CD4-positive, alpha-beta T cell (primary cell): Measurements from ENCODE around the gene MMP10. TPM values are rescaled to one million over a fixed set of nuclear protein-coding genes. Genes with fewer than 3 reads are reported as not detected.

Experiments used
- ATAC-seq: fragments of 200-7000 bp; cut with Tn5 transposase; one replicate; pipeline ENCODE4 v1.10.0; 2022; ENCODE audit warnings: mild to moderate bottlenecking; ENCODE audit not compliant: poor library complexity
- CTCF ChIA-PET: fragments of 350-600 bp; sonication (Branson Sonifier 250); formaldehyde crosslinking; loops from one replicate; lab custom pipeline; 2021; ENCODE audit warnings: antibody characterized with exemption, inconsistent platforms; lab: Charles Lee
- POLR2A ChIA-PET: fragments of 350-600 bp; sonication (Branson Sonifier 250); formaldehyde crosslinking; loops from one replicate; lab custom pipeline; 2021; ENCODE audit warnings: antibody characterized with exemption, inconsistent platforms; lab: Charles Lee
- DNase-seq, 14 experiments: peaks; one replicate each; pipeline ENCODE4 v3.0.0-alpha.2; 2013 to 2020; ENCODE audit warnings: mixed read lengths in 2 of 14
- H3K27ac ChIP-seq, 2 donors: one replicate each; pipeline versions ENCODE4 v1.5.1 to v1.7.0; 2013; ENCODE audit warnings: low read length in 2 of 2, low read depth in 1 of 2, mild to moderate bottlenecking in 1 of 2
- H3K27me3 ChIP-seq, 2 experiments: 1 replicate in 1 of 2; 2 replicates in 1 of 2; pipeline versions ENCODE4 v1.6.1 to v1.7.0; 2013; ENCODE audit warnings: low read length in 2 of 2, control low read depth in 1 of 2, mild to moderate bottlenecking in 1 of 2, moderate library complexity in 1 of 2; ENCODE audit not compliant: insufficient read depth in 2 of 2, control insufficient read depth in 1 of 2
- H3K36me3 ChIP-seq: one replicate; pipeline ENCODE4 v1.6.1; 2013; ENCODE audit warnings: low read length, control low read depth; ENCODE audit not compliant: insufficient read depth
- H3K4me1 ChIP-seq: one replicate; pipeline ENCODE4 v1.6.1; 2013; ENCODE audit warnings: low read length, control low read depth; ENCODE audit not compliant: insufficient read depth
- H3K4me3 ChIP-seq: one replicate; pipeline ENCODE4 v1.5.1; 2013; ENCODE audit warnings: mild to moderate bottlenecking, low read length, moderate library complexity
- H3K9me3 ChIP-seq, 2 experiments: 1 replicate in 1 of 2; 2 replicates in 1 of 2; pipeline versions ENCODE4 v1.6.1 to v1.7.0; 2013; ENCODE audit warnings: low read length in 2 of 2, mild to moderate bottlenecking in 2 of 2, control low read depth in 1 of 2, moderate library complexity in 1 of 2; ENCODE audit not compliant: control insufficient read depth in 1 of 2, insufficient read depth in 1 of 2
- H3K27ac Mint-ChIP-seq: one replicate; pipeline ENCODE4 v1.8.0; 2020; ENCODE audit warnings: mixed read lengths
- H3K27me3 Mint-ChIP-seq: one replicate; pipeline ENCODE4 v1.8.0; 2021; ENCODE audit warnings: mixed read lengths
- H3K36me3 Mint-ChIP-seq: one replicate; pipeline ENCODE4 v1.8.0; 2021; ENCODE audit warnings: low read depth, mixed read lengths
- H3K4me1 Mint-ChIP-seq: one replicate; pipeline ENCODE4 v1.8.0; 2021; ENCODE audit warnings: low read depth, mixed read lengths
- H3K4me3 Mint-ChIP-seq: one replicate; pipeline ENCODE4 v1.8.0; 2020; ENCODE audit warnings: mild to moderate bottlenecking, mixed read lengths
- H3K9me3 Mint-ChIP-seq: one replicate; pipeline ENCODE4 v1.8.0; 2020; ENCODE audit warnings: mixed read lengths
- intact Hi-C, 2 experiments: fragments of 100-400 bp; cut with DNase I in 1 of 2; cut with micrococcal nuclease in 1 of 2; formaldehyde crosslinking; loops; one replicate each; pipeline versions ENCODE4 v1.15.1 to v1.9.0; 2023 to 2025; cut with DNase I, micrococcal nuclease
- total RNA-seq, 174 experiments: library from RNA in 2 of 174; stranded (reverse) in 2 of 174; gene quantifications; one replicate each; pipeline ENCODE4 v1.2.3 and lab custom pipeline; 2021 to 2026
- TF ChIP-seq, protein P1 (sequence below): fragments of 200-600 bp; IDR thresholded peaks from one replicate; pipeline ENCODE4 v1.8.0; 2022; ENCODE audit warnings: antibody characterized with exemption, mild to moderate bottlenecking

Gene MMP10
- total RNA-seq, 2 experiments from 2014 or later, result not detected

DNA sequence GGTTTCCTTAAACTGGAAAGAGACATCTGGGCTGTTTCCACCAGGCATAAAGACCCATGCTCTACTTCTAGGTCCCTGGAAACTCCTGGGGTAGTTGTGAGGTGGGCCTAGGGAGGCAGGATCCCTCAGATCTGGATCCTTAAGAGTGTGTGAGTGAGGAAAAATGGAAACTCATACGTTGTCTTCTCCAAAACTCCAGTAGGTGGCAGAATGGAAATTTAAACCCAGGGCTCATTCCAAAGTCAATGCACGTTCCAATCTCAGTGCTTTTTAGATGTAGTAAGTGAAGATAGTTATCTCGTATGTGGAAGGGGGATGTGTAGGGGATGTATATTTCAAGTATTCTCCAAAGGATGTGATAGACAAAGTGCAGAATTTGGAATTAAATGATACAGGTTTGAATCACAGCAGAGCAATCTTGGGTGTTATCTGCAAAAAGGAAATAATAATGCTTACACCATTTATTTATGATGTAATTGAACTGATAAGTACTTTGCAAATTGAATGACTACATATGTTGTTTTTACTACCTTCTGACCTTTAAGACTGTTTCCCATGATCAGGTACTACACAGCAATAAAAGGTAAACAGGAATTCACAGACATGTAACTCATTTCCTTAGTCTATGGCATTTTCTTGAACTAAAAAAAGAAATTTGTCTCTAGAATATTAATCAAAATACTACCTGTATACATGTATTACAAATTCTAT, 30.7 kb upstream of the MMP10 start:
- intact Hi-C loops, result no loop called here
- Histone ChIP-seq H3K4me3 (no peak overlapping the region), H3K36me3 (no peaks in the 10 kb centered on the region), H3K9me3 (peaks cover 0 to 5% of the 10 kb centered on the region in 2 experiments), H3K4me1 (no peaks in the 10 kb centered on the region), H3K27me3 (no peaks in the 10 kb centered on the region), H3K27ac (no peak overlapping the region)
- H3K36me3 Mint-ChIP-seq, result no peaks in the 10 kb centered on the region
- no peak overlapping the region for H3K27ac Mint-ChIP-seq
- POLR2A ChIA-PET, result no interaction called here
- peaks cover 3% of the 10 kb centered on the region for H3K9me3 Mint-ChIP-seq
- ATAC-seq, result no peak
- CTCF ChIA-PET, result no interaction called here
- H3K27me3 Mint-ChIP-seq, result peaks cover 7% of the 10 kb centered on the region
- H3K4me1 Mint-ChIP-seq, result no peaks in the 10 kb centered on the region
- DNase-seq, result no peak
- TF ChIP-seq, protein P1, sequence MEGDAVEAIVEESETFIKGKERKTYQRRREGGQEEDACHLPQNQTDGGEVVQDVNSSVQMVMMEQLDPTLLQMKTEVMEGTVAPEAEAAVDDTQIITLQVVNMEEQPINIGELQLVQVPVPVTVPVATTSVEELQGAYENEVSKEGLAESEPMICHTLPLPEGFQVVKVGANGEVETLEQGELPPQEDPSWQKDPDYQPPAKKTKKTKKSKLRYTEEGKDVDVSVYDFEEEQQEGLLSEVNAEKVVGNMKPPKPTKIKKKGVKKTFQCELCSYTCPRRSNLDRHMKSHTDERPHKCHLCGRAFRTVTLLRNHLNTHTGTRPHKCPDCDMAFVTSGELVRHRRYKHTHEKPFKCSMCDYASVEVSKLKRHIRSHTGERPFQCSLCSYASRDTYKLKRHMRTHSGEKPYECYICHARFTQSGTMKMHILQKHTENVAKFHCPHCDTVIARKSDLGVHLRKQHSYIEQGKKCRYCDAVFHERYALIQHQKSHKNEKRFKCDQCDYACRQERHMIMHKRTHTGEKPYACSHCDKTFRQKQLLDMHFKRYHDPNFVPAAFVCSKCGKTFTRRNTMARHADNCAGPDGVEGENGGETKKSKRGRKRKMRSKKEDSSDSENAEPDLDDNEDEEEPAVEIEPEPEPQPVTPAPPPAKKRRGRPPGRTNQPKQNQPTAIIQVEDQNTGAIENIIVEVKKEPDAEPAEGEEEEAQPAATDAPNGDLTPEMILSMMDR, result no peak
- no peak overlapping the region for H3K4me3 Mint-ChIP-seq

DNA sequence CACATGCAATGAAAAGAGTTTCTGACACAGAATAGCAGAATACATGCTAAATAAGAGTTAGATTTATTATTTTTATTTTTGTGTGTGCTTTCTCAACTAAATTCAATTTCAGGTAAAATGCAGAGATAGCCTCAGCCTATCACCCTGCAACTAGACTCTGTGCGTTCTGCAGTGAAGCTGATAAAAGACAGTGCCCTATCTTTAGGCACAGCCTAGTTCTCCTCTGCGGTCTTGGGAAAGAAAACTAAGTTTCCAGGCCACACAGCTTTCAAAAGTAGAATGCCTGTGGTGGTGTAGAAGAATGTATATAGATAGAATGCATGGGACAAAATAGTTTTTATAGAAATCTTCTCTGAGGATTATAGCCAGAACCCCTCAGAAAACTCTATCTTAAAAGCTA, 29.5 kb upstream of the MMP10 start:
- Histone ChIP-seq H3K27ac (no peak overlapping the region), H3K27me3 (no peaks in the 10 kb centered on the region), H3K9me3 (peaks cover 0 to 5% of the 10 kb centered on the region in 2 experiments), H3K4me3 (no peak overlapping the region), H3K4me1 (no peaks in the 10 kb centered on the region), H3K36me3 (no peaks in the 10 kb centered on the region)
- no peak for DNase-seq
- Mint-ChIP-seq H3K4me1 (no peaks in the 10 kb centered on the region), H3K27ac (no peak overlapping the region), H3K4me3 (no peak overlapping the region), H3K27me3 (peaks cover 7% of the 10 kb centered on the region), H3K36me3 (no peaks in the 10 kb centered on the region), H3K9me3 (no peaks in the 10 kb centered on the region)
- no peak for ATAC-seq
- ChIA-PET CTCF (no interaction called here), POLR2A (no interaction called here)
- TF ChIP-seq, protein P1, result no peak
- intact Hi-C loops, result no loop called here

DNA sequence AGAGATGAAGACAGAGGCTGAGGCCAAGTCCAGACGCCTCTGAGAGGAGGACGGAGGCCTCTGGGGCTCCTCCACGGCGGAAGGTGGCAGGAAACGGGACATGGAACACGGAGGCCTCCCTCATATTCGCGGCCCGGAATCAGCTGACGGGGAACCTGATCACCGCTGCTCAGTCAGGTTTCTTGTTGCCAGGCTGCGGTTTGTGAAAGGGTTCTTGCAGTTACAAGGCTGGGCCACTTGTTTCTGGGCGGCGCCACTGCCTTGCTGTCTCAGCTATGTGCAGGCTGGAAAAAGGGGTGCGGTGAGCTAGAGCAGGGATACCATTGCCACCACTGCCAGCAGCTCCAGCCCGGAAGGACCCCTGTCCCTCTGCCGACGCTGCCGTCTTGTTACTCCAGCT, 27.5 kb upstream of the MMP10 start:
- POLR2A ChIA-PET, result no interaction called here
- no peaks in the 10 kb centered on the region for H3K27me3 ChIP-seq
- Mint-ChIP-seq H3K27ac (no peak overlapping the region), H3K9me3 (no peaks in the 10 kb centered on the region), H3K36me3 (no peaks in the 10 kb centered on the region), H3K27me3 (peaks cover 26% of the 10 kb centered on the region), H3K4me1 (no peaks in the 10 kb centered on the region), H3K4me3 (no peak overlapping the region)
- no peak overlapping the region for H3K27ac ChIP-seq
- CTCF ChIA-PET, result no interaction called here
- H3K36me3 ChIP-seq, result no peaks in the 10 kb centered on the region
- ATAC-seq (no peak), DNase-seq (no peak)
- H3K4me3 ChIP-seq, result no peak overlapping the region
- H3K9me3 ChIP-seq, result peaks cover 0 to 5% of the 10 kb centered on the region in 2 experiments
- intact Hi-C loops, result no loop called here
- H3K4me1 ChIP-seq, result no peaks in the 10 kb centered on the region
- TF ChIP-seq, protein P1, result no peak
